GM23338 (cell line): ENCODE results near the gene BEND5. TPM values are rescaled to one million over a fixed set of nuclear protein-coding genes. Genes with fewer than 3 reads are reported as not detected.

Experiments used
- ATAC-seq: fragments of 200-7000 bp; cut with Tn5 transposase; 3 replicates; pipeline ENCODE4 v1.9.1; 2020
- DNase-seq: peaks from one replicate; pipeline ENCODE4 v3.0.0-alpha.2; 2015; ENCODE audit warnings: low spot score
- H2AFZ ChIP-seq: fragments of 200-600 bp; sonication (generic); 2 replicates; pipeline ENCODE4 v1.8.0; 2016; ENCODE audit warnings: antibody characterized with exemption, mild to moderate bottlenecking, moderate library complexity
- H3F3A ChIP-seq: fragments of 200-600 bp; sonication (generic); replicated peaks from 2 replicates; pipeline ENCODE4 v1.8.0; 2017; ENCODE audit warnings: antibody characterized with exemption, mixed run types, low read depth
- H3K27ac ChIP-seq: fragments of 200-600 bp; sonication (generic); 2 replicates; pipeline ENCODE4 v1.6.1; 2016; ENCODE audit warnings: low read depth
- H3K27me3 ChIP-seq: fragments of 200-600 bp; sonication (generic); 2 replicates; pipeline ENCODE4 v1.8.0; 2016; ENCODE audit warnings: mild to moderate bottlenecking, mixed run types, moderate library complexity; ENCODE audit not compliant: insufficient read depth
- H3K36me3 ChIP-seq: fragments of 200-600 bp; sonication (generic); 2 replicates; pipeline ENCODE4 v1.8.0; 2016; ENCODE audit warnings: mild to moderate bottlenecking; ENCODE audit not compliant: insufficient read depth
- H3K4me1 ChIP-seq: fragments of 200-600 bp; sonication (generic); 2 replicates; pipeline ENCODE4 v1.8.0; 2016; ENCODE audit warnings: mild to moderate bottlenecking, moderate library complexity; ENCODE audit not compliant: insufficient read depth
- H3K4me2 ChIP-seq: fragments of 200-600 bp; sonication (generic); 2 replicates; pipeline ENCODE4 v1.7.1; 2017; ENCODE audit warnings: mixed run types
- H3K4me3 ChIP-seq: fragments of 200-600 bp; sonication (generic); 2 replicates; pipeline ENCODE4 v1.6.1; 2016; ENCODE audit warnings: mixed run types
- H3K79me2 ChIP-seq: fragments of 200-600 bp; sonication (generic); replicated peaks from 2 replicates; pipeline ENCODE4 v1.8.0; 2017; ENCODE audit warnings: mild to moderate bottlenecking; ENCODE audit not compliant: insufficient read depth
- H3K9me2 ChIP-seq: fragments of 200-600 bp; sonication (generic); 2 replicates; pipeline ENCODE4 v1.8.0; 2017; ENCODE audit not compliant: insufficient read depth
- H4K20me1 ChIP-seq: fragments of 200-600 bp; sonication (generic); replicated peaks from 2 replicates; pipeline ENCODE4 v1.8.0; 2017; ENCODE audit warnings: mild to moderate bottlenecking; ENCODE audit not compliant: insufficient read depth
- H3K27ac Mint-ChIP-seq: 2 replicates; pipeline ENCODE4 v1.8.0; 2020; ENCODE audit warnings: inconsistent platforms, mild to moderate bottlenecking, moderate library complexity, mixed read lengths
- H3K27me3 Mint-ChIP-seq: 3 replicates; pipeline ENCODE4 v1.8.0; 2022; ENCODE audit warnings: low read depth, mild to moderate bottlenecking, moderate library complexity, mixed read lengths, inconsistent platforms; ENCODE audit not compliant: insufficient read depth, poor library complexity
- H3K36me3 Mint-ChIP-seq: 3 replicates; pipeline ENCODE4 v1.8.0; 2021; ENCODE audit warnings: low read depth, mild to moderate bottlenecking, inconsistent platforms, moderate library complexity, mixed read lengths
- H3K4me1 Mint-ChIP-seq: 3 replicates; pipeline ENCODE4 v1.8.0; 2020; ENCODE audit warnings: mild to moderate bottlenecking, inconsistent platforms, mixed read lengths
- H3K4me3 Mint-ChIP-seq: 3 replicates; pipeline ENCODE4 v1.8.0; 2021; ENCODE audit warnings: moderate library complexity, mild to moderate bottlenecking, inconsistent platforms, mixed read lengths
- H3K9me3 Mint-ChIP-seq: 3 replicates; pipeline ENCODE4 v1.8.0; 2020; ENCODE audit warnings: moderate library complexity, mild to moderate bottlenecking, inconsistent platforms, mixed read lengths
- CREB1 ChIP-seq: fragments of 250-450 bp; sonication (Bioruptor Pico); IDR thresholded peaks from 2 replicates; pipeline ENCODE4 v1.5.0; 2020; ENCODE audit warnings: low read depth, mild to moderate bottlenecking, moderate library complexity
- EZH2 ChIP-seq: fragments of 200-600 bp; sonication (generic); IDR thresholded peaks from one replicate; pipeline ENCODE4 v1.8.0; 2017; ENCODE audit warnings: antibody characterized with exemption, mild to moderate bottlenecking, low read depth; ENCODE audit not compliant: unreplicated experiment
- JUNB ChIP-seq: IDR thresholded peaks from one replicate; pipeline ENCODE4 v1.6.1; 2016; ENCODE audit warnings: antibody characterized with exemption; ENCODE audit not compliant: unreplicated experiment
- POLR2AphosphoS5 ChIP-seq: IDR thresholded peaks from 2 replicates; pipeline ENCODE4 v1.6.1; 2016; ENCODE audit warnings: antibody characterized with exemption, low read depth
- REST ChIP-seq: IDR thresholded peaks from one replicate; pipeline ENCODE4 v1.6.1; 2018; ENCODE audit warnings: antibody characterized with exemption; ENCODE audit not compliant: unreplicated experiment
- STAT1 ChIP-seq: IDR thresholded peaks from one replicate; pipeline ENCODE4 v1.6.1; 2016; ENCODE audit warnings: antibody characterized with exemption; ENCODE audit not compliant: unreplicated experiment
- polyA plus RNA-seq: library from polyadenylated mRNA; unstranded; fragments of >200 nt; fragmentation: Nextera tagmentation; extraction: Ambion mirVana; gene quantifications from 2 replicates; pipeline ENCODE4 v1.2.1, GENCODE V29; 2016
- total RNA-seq: library from RNA; depleted of rRNA; stranded (reverse); fragments of >200 nt; shearing (Covaris generic); gene quantifications from 2 replicates; pipeline ENCODE4 v1.2.3, GENCODE V29; 2014
- TF ChIP-seq, protein P1 (sequence below), 2 experiments: fragments of 200-600 bp in 1 of 2; sonication (generic) in 1 of 2; conservative IDR thresholded peaks; 2 replicates each; pipeline versions ENCODE4 v1.5.1 to v1.6.1; 2016 to 2017; ENCODE audit warnings: antibody characterized with exemption in 2 of 2, low read depth in 2 of 2, mild to moderate bottlenecking in 2 of 2, moderate library complexity in 1 of 2

Gene BEND5
- total and polyA plus RNA-seq, 2 experiments from 2014 or later = 6.8 to 12.3 TPM

DNA sequence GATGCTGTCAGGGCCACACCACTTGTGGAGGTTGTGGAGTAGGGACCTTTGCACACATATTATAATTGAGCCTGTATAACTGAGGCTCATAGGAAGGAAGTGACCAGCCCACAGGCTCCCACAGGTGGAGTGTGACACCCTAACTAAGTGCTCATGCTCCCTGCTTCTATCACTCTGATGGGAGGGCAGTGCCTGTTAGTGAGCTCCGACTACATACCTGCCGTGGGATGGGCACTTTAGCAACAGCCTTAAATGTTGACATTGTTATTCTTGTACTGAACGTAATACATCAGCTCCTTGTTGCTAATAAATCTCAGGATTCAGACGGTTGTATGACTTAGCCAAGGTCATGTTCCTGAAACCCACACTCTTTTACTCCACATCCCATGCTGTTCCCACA is 58.0 kb downstream of the BEND5 start (continued):
- no peak for TF ChIP-seq EZH2
- TF ChIP-seq, protein P1, sequence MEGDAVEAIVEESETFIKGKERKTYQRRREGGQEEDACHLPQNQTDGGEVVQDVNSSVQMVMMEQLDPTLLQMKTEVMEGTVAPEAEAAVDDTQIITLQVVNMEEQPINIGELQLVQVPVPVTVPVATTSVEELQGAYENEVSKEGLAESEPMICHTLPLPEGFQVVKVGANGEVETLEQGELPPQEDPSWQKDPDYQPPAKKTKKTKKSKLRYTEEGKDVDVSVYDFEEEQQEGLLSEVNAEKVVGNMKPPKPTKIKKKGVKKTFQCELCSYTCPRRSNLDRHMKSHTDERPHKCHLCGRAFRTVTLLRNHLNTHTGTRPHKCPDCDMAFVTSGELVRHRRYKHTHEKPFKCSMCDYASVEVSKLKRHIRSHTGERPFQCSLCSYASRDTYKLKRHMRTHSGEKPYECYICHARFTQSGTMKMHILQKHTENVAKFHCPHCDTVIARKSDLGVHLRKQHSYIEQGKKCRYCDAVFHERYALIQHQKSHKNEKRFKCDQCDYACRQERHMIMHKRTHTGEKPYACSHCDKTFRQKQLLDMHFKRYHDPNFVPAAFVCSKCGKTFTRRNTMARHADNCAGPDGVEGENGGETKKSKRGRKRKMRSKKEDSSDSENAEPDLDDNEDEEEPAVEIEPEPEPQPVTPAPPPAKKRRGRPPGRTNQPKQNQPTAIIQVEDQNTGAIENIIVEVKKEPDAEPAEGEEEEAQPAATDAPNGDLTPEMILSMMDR (conservative IDR thresholded peaks at IDR 0.05; ENCODE audit: low read depth in 2 of 2) = no peak
- TF ChIP-seq STAT1 = no peak
- TF ChIP-seq POLR2AphosphoS5 = no peak
- no peak for TF ChIP-seq JUNB
- TF ChIP-seq CREB1 (CRISPR knock-in tag) = no peak
- TF ChIP-seq REST = no peak

GRCh38 chr1:48718116-48718630 is 58.5 kb downstream of the BEND5 start:
- no peak for TF ChIP-seq REST
- TF ChIP-seq, protein P1 (conservative IDR thresholded peaks at IDR 0.05; ENCODE audit: low read depth in 2 of 2) = peak in 1 of 2 experiments; percentile 39; a peak in 2 of 4 replicates
- Mint-ChIP-seq H3K4me1 (no peaks in the 10 kb centered on the region; the same call in 2 of the 3 replicates), H3K4me3 (no peak overlapping the region), H3K36me3 (no peaks in the 10 kb centered on the region), H3K27ac (no peak overlapping the region), H3K27me3 (peaks cover 6% of the 10 kb centered on the region), H3K9me3 (no peaks in the 10 kb centered on the region)
- no peaks in the 10 kb centered on the region for H4K20me1 ChIP-seq
- H3K4me1 ChIP-seq = no peaks in the 10 kb centered on the region
- ATAC-seq = peak; percentile 71
- no peak overlapping the region for H3K27ac ChIP-seq
- no peaks in the 10 kb centered on the region for H3K36me3 ChIP-seq
- no peak overlapping the region for H3K4me3 ChIP-seq
- H3K27me3 ChIP-seq = no peaks in the 10 kb centered on the region
- no peaks in the 10 kb centered on the region for H3F3A ChIP-seq
- H3K9me2 ChIP-seq = 0 out of 2 replicates have a peak, but pooled peaks cover 4% of the 10 kb centered on the region
- no peak overlapping the region for H2AFZ ChIP-seq
- no peaks in the 10 kb centered on the region for H3K79me2 ChIP-seq
- no peak for DNase-seq
- H3K4me2 ChIP-seq = no peak overlapping the region
